PFSK-1 (cell line): ENCODE measurements around the gene KCNH1.

Experiments
- FOXP2 ChIP-seq: optimal IDR thresholded peaks from 2 replicates; pipeline ENCODE3; 2011; ENCODE audit warnings: borderline replicate concordance, control low read depth, inconsistent platforms; ENCODE audit not compliant: insufficient read depth; ENCODE audit errors: extremely low read length, extremely low read depth
- POLR2AphosphoS5 ChIP-seq: IDR thresholded peaks from 2 replicates; pipeline ENCODE4 v1.6.1; 2012; ENCODE audit warnings: low read depth, mild to moderate bottlenecking, control low read depth, low read length, moderate library complexity
- REST ChIP-seq, 2 experiments: IDR thresholded peaks; 2 replicates each; pipeline versions ENCODE4 v1.6.1 to v1.8.0; 2011 to 2012; ENCODE audit warnings: low read depth in 2 of 2, low read length in 2 of 2, control low read depth in 1 of 2, inconsistent platforms in 1 of 2, mild to moderate bottlenecking in 1 of 2, moderate library complexity in 1 of 2; ENCODE audit not compliant: insufficient read depth in 1 of 2
- SIN3A ChIP-seq: IDR thresholded peaks from 2 replicates; pipeline ENCODE4 v1.6.1; 2012; ENCODE audit warnings: mild to moderate bottlenecking, low read length, moderate library complexity, borderline replicate concordance; ENCODE audit not compliant: insufficient read depth
- TAF1 ChIP-seq: IDR thresholded peaks from 2 replicates; pipeline ENCODE4 v1.6.1; 2012; ENCODE audit warnings: low read length, control low read depth, borderline replicate concordance; ENCODE audit not compliant: insufficient read depth

GRCh38 chr1:211172657-211173056 lies 38.7 kb upstream of the KCNH1 start:
- TF ChIP-seq POLR2AphosphoS5 (no peak), TAF1 (no peak), SIN3A (no peak), REST (IDR thresholded peaks at IDR 0.05; ENCODE audit: insufficient read depth in 1 of 2, low read depth in 2 of 2, low read length in 2 of 2) (no peak), FOXP2 (no peak)
